ENCODE data around the gene SORCS2.

- no peak for TF ChIP-seq CTCF (IDR thresholded peaks at IDR 0.05; ENCODE audit: low read depth, low read length, poor library complexity, severe bottlenecking)
- TF ChIP-seq EZH2phosphoT487 (IDR thresholded peaks at IDR 0.05; ENCODE audit: borderline replicate concordance, low read length) = no peak
Measured at GRCh38 chr4:7635445-7636239, 443.3 kb downstream of the SORCS2 start.

Data from DOHH2 (cell line).